Measurements from ENCODE around the gene ZNF888. TPM values are rescaled to one million over a fixed set of nuclear protein-coding genes. Genes with fewer than 3 reads are reported as not detected.
A peak's percentile ranks its signal among the peaks of the same experiment; 100 is the strongest.

ZNF888 gene
- under 1 TPM; 0.15 to 0.29 (median 0.20) TPM for total RNA-seq

DNA sequence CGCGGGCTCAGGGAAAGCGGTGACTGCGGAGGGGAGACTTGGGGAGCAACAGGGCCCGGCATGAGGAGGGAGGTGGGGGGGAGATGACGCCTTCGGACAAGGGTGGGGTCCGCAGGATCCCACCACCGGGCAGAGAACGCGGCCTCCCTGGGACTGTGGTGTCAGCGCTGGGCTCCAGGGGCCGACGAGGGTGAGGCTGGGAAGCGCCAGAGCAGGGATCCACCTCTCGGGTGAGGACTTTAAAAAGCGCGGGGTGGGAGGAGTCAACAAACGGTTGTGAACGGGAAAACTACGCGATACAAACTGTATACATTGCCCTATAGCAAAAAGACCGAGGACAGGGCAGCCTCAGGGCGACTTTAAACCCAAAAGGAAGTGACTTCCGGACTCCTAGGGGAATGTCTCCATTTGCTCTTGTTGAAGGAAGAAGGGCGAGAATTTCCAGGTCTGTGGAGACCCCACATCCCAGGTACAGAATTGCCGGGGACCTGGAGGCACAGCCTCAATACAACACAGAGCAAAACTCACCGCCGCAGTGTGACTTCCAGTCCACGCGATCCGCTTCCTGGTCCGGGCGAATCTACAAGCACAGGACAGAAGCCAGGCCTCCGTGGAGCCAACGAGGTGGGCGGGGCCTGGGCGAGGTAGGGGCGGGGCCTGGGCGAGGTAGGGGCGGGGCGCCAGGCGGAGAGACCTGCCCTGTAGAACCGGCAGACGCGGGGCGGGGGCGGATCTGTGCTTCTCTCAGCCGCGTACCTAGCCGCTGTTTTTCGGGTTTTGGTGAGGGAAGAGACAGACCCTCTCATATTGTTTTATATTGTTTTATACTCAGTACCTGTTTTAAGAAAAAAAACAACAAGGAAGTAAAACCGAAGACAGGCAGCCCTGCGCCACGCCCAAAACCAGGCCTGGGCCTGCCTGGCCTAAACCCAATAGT, at the start of gene ZNF888:
TSS of gene ZNF888 (minus strand) at position 588 of the 937 bp plus-strand sequence. CDS start 5,555 bp downstream, outside the sequence.
- Histone ChIP-seq H3K27ac (peak within 1 kb of the TSS; percentile 64 to 79 (median 70)), H3K27me3 (peaks cover 0 to 7% (median 0%) of the 10 kb centered on the region in 3 donors), H3K4me3 (peak within 1 kb of the TSS; percentile 65 to 83 (median 66)), H3K36me3 (no peaks in the 10 kb centered on the region), H3K4me1 (no peaks in the 10 kb centered on the region), H3K9me3 (no peaks in the 10 kb centered on the region)
- peak; percentile 48 to 64 for DNase-seq
- in situ Hi-C loops (cut with MboI; ENCODE audit: low sequenced_read_pairs in 4 of 4), result no loop called here
- peak; percentile 13 to 27 for TF ChIP-seq POLR2A (IDR thresholded peaks at IDR 0.05)
- TF ChIP-seq, protein P1, sequence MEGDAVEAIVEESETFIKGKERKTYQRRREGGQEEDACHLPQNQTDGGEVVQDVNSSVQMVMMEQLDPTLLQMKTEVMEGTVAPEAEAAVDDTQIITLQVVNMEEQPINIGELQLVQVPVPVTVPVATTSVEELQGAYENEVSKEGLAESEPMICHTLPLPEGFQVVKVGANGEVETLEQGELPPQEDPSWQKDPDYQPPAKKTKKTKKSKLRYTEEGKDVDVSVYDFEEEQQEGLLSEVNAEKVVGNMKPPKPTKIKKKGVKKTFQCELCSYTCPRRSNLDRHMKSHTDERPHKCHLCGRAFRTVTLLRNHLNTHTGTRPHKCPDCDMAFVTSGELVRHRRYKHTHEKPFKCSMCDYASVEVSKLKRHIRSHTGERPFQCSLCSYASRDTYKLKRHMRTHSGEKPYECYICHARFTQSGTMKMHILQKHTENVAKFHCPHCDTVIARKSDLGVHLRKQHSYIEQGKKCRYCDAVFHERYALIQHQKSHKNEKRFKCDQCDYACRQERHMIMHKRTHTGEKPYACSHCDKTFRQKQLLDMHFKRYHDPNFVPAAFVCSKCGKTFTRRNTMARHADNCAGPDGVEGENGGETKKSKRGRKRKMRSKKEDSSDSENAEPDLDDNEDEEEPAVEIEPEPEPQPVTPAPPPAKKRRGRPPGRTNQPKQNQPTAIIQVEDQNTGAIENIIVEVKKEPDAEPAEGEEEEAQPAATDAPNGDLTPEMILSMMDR (IDR thresholded peaks at IDR 0.05 in 4 of 5, conservative IDR thresholded peaks at IDR 0.05 in 1 of 5), result no peak
- intact Hi-C loops (cut with DNase I; ENCODE audit: low total_unique reads), result loop anchor here (1.0 kb wide), 3 partner anchors 19 to 40 kb away; partner anchors contain the start of gene ZNF320
- ATAC-seq, result peak; percentile 68 to 86

DNA sequence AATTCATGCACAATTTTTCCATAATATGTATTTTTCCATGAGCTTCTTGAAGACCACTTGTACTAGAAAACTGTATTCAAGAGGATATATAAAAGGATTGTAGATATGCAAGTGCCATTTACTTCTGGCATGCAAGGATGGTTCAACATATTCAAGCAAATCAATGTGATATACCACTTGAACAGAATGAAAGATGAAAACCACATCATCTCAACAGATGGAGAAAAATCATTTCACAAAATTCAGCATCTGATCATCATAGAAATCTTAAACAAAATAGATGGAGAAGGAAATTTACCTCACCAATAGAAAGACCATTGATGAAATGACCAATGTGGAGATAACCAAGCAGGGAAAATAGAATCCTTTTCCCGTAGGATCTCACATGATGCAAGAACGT, 44.5 kb upstream of the ZNF888 start:
- DNase-seq, result no peak
- Histone ChIP-seq H3K36me3 (peaks cover 0 to 6% of the 10 kb centered on the region in 2 donors), H3K9me3 (no peaks in the 10 kb centered on the region), H3K27me3 (no peaks in the 10 kb centered on the region), H3K4me3 (no peak overlapping the region), H3K27ac (no peak overlapping the region), H3K4me1 (no peaks in the 10 kb centered on the region)
- TF ChIP-seq, protein P1 (IDR thresholded peaks at IDR 0.05 in 4 of 5, conservative IDR thresholded peaks at IDR 0.05 in 1 of 5), result no peak
- TF ChIP-seq POLR2A (IDR thresholded peaks at IDR 0.05), result no peak
- intact Hi-C loops (cut with DNase I; ENCODE audit: low total_unique reads), result no loop called here
- in situ Hi-C loops (cut with MboI; ENCODE audit: low sequenced_read_pairs in 4 of 4), result no loop called here
- ATAC-seq, result no peak

DNA sequence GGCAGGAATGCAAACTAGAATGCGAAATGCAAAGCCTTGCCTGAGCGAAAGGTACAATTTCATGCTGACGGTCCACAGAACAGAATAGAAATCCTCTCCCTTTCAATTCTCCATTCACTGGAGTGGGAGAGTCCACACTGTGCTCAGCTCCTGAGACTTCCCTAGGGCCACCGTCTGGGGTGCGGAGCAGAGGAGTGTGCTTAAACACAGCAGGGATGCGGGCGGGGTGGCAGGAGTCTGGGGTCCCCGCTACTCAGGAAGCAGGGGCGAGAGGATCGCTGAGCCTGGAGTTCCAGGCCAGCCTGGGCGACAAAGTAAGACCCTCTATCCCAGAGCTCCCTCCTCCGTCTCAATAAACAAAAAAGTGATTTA, 40.0 kb upstream of the ZNF888 start:
- in situ Hi-C loops (cut with MboI; ENCODE audit: low sequenced_read_pairs in 4 of 4), result no loop called here
- H3K27me3 ChIP-seq, result no peaks in the 10 kb centered on the region
- no peaks in the 10 kb centered on the region for H3K36me3 ChIP-seq
- H3K9me3 ChIP-seq, result no peaks in the 10 kb centered on the region
- H3K27ac ChIP-seq, result peak overlapping the region; percentile 5 to 67 (median 45)
- H3K4me1 ChIP-seq, result no peaks in the 10 kb centered on the region
- intact Hi-C loops (cut with DNase I; ENCODE audit: low total_unique reads), result loop anchor here (1.0 to 5.0 kb wide), 4 partner anchors 21 to 139 kb away; partner anchors contain the start of genes ZNF160 and ZNF888
- TF ChIP-seq, protein P1 (IDR thresholded peaks at IDR 0.05 in 4 of 5, conservative IDR thresholded peaks at IDR 0.05 in 1 of 5), result no peak
- no peak for TF ChIP-seq POLR2A (IDR thresholded peaks at IDR 0.05)
- peak in 1 of 2 donors; percentile 8 for ATAC-seq
- H3K4me3 ChIP-seq, result peak overlapping the region; percentile 57 to 70 (median 62)
- no peak for DNase-seq

DNA sequence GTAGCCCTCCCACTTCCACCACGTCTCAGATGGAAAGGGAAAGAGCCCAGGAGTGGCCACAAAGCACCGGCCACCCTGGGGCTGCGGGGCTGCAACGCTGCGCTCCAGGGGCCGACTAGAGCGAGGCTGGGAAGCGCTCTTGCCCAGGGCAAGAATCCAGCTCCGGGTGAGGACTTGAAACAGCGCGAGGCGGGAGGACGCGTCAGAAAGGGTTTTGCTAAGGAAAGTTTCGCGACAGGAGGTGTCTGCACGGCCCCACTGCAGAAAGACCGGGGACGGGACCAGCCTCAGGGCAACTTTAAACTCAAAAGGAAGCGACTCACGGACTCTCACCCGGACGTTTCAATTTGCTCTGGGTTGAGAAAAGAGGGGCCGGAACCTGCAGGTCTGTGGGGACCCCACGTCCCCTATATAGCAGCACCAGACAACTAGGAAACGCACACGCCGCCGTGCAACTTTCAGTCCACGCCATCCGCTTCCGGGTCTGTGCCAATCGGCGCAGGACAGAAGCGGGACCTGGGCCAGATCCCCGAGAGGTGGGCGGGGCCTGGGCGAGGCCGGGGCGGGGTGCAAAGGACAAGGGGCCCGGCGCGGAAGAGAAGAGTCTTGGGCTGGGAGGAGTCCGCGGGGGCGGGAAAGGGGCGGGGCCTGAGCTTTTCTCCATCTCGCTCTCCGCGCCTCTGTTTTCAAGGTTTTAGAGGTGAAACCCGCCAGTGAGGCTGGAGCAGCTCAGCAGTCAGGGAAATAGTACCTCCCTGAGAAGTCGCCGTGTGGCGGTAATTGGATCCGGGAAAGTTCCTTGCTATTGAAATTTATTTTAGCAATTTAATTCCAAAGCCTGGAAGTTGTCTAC, 39.4 kb upstream of the ZNF888 start, which contains the start of gene ZNF816:
TSS of gene ZNF816 (minus strand) at position 488 of the 853 bp plus-strand sequence. CDS start 6,792 bp downstream, outside the sequence.
- no peaks in the 10 kb centered on the region for H3K27me3 ChIP-seq
- H3K9me3 ChIP-seq, result no peaks in the 10 kb centered on the region
- peak within 1 kb of the TSS; percentile 41 to 78 (median 64) for H3K27ac ChIP-seq
- no peaks in the 10 kb centered on the region for H3K4me1 ChIP-seq
- H3K36me3 ChIP-seq, result no peaks in the 10 kb centered on the region
- peak within 1 kb of the TSS; percentile 57 to 70 (median 62) for H3K4me3 ChIP-seq
- DNase-seq (peak; percentile 82 to 86), ATAC-seq (peak; percentile 93 to 94)
- TF ChIP-seq, protein P1 (IDR thresholded peaks at IDR 0.05 in 4 of 5, conservative IDR thresholded peaks at IDR 0.05 in 1 of 5), result no peak
- TF ChIP-seq POLR2A (IDR thresholded peaks at IDR 0.05), result peak; percentile 15 to 21
- in situ Hi-C loops (cut with MboI; ENCODE audit: low sequenced_read_pairs in 4 of 4) (no loop called here), intact Hi-C loops (cut with DNase I; ENCODE audit: low total_unique reads) (loop anchor here (1.0 to 5.0 kb wide), 4 partner anchors 20 to 140 kb away; partner anchors contain the start of genes ZNF160 and ZNF888)

All from gastrocnemius medialis (tissue), 4 donors.